ENCODE results near the gene TAPBPL. TPM values are rescaled to one million over a fixed set of nuclear protein-coding genes. Genes with fewer than 3 reads are reported as not detected.
"Not testable (repeated sequence)": the region's sequence is repeated elsewhere in the genome, so short reads cannot be mapped to it uniquely, and the experiment has no call there.

The TAPBPL gene
- total RNA-seq, 2 experiments from 2014 or later: 31.2 to 32.5 TPM

DNA sequence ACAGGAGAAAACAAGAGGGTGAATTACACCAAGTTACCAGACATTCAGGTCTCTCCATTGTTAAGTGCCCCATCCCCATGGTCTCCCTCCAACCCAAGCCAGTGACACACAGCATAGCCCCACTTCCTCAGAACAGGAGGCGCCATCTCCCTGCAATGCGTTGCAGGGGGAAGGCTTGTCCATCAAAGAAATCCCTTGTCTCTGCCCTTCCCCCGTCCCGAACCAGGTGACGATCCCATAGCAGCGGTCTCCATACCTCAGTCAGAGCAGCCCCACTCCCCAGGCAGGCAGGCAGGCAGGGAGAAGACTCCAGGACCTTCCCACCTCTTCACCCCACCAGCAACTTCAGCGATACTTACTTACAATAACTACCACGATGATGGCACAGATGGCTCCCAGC lies 12.7 kb downstream of the TAPBPL start:
- no peak for DNase-seq
- Mint-ChIP-seq H3K4me1 (ENCODE audit: low read depth) (peaks cover 95% of the 10 kb centered on the region), H3K9me3 (ENCODE audit: insufficient read depth) (no peaks in the 10 kb centered on the region), H3K36me3 (ENCODE audit: low read depth) (peaks cover 93% of the 10 kb centered on the region), H3K4me3 (peak overlapping the region; percentile 49), H3K27ac (peak overlapping the region; percentile 99), H3K27me3 (ENCODE audit: low read depth) (no peaks in the 10 kb centered on the region)
- ChIA-PET POLR2A (interaction anchor here (0.7 to 8.0 kb wide), 10 partner anchors 8 to 129 kb away, joined by 3 to 91 read pairs (median 8); partner anchors contain the start of genes CD27, GAPDH and TAPBPL), CTCF (interaction anchor here (0.8 to 10.9 kb wide), 14 partner anchors 13 to 142 kb away, joined by 3 to 288 read pairs (median 15); partner anchors contain the start of genes CD27 and TAPBPL)
- ATAC-seq: no peak

DNA sequence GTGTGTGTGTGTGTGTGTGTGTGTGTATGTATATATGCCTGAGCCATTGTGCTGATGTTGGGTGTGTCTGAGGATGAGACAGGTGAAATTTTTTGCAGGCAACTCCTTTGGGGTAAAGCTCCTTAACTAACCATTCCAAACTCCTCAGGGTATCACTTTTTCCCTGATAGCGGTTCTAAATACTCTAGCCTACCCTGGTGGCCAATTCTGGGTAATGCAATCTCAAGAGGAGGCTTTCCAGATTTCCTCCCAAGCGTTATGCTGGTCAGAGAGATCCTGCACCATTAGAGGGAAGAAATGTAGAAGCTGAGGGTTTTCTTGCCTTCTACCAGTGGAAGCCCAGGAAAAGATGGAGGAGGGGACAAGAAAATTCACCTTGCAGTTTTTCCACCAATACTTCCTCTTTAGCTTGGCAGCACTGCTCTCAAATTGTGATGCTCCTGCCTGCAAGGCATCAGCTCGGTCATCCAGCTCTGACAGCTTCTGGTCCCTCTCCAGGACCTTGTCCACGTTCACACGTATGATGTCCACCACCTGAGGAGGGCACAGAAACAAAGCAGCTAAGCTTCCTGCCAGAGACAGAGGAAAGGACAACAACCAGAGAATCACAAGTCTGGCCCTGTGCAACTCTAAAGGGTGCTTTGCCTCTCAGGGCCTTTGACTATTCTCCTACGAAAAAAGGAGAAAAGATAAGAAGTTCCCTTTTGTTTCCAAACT lies 13.8 kb downstream of the TAPBPL start:
- Mint-ChIP-seq H3K4me3 (no peak overlapping the region), H3K4me1 (ENCODE audit: low read depth) (peaks cover 88% of the 10 kb centered on the region), H3K9me3 (ENCODE audit: insufficient read depth) (no peaks in the 10 kb centered on the region), H3K27ac (peak overlapping the region; percentile 74), H3K27me3 (ENCODE audit: low read depth) (no peaks in the 10 kb centered on the region), H3K36me3 (ENCODE audit: low read depth) (peaks cover 87% of the 10 kb centered on the region)
- ATAC-seq (no peak), DNase-seq (peak; percentile 67)
- ChIA-PET CTCF (interaction anchor here (0.7 to 10.9 kb wide), 33 partner anchors 9 to 158 kb away, joined by 3 to 288 read pairs (median 6); partner anchors contain the start of genes CD27, MRPL51 and TAPBPL), POLR2A (interaction anchor here (0.6 to 2.2 kb wide), 14 partner anchors 9 to 1706 kb away, joined by 3 to 38 read pairs (median 5); partner anchors contain the start of genes CD27, GAPDH, MRPL51 and SPSB2)

DNA sequence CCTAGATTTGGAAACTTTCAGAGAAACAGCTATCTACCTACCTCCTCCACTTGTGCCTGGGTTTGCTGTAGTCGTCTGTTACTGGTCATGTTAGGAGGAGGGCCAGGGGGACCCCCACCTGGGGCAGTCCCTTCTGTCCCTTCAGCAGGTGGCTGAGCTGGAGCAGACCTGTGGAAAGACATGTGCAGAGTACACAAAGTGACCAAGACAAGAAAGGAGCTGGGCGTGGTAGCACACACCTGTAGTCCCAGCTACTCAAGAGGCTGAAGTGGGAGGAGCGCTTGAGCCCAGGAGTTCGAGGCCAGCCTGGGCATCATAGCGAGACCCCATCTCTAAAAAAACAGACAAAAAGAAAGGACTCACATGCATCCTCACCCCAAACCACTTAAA lies 14.3 kb downstream of the TAPBPL start:
- no peaks in the 10 kb centered on the region for H3K27me3 Mint-ChIP-seq (ENCODE audit: low read depth)
- ATAC-seq (no peak), DNase-seq (no peak)
- POLR2A ChIA-PET: interaction anchor here (0.6 to 2.2 kb wide), 10 partner anchors 11 to 1707 kb away, joined by 3 to 38 read pairs (median 6); partner anchors contain the start of genes CD27, GAPDH, MRPL51 and SPSB2
- peaks cover 81% of the 10 kb centered on the region for H3K36me3 Mint-ChIP-seq (ENCODE audit: low read depth)
- H3K4me3 Mint-ChIP-seq: no peak overlapping the region
- peak overlapping the region; percentile 36 for H3K27ac Mint-ChIP-seq
- no peaks in the 10 kb centered on the region for H3K9me3 Mint-ChIP-seq (ENCODE audit: insufficient read depth)
- CTCF ChIA-PET: interaction anchor here (0.7 to 10.9 kb wide), 28 partner anchors 14 to 158 kb away, joined by 3 to 288 read pairs (median 7); partner anchors contain the start of genes CD27, MRPL51 and TAPBPL
- H3K4me1 Mint-ChIP-seq (ENCODE audit: low read depth): peaks cover 85% of the 10 kb centered on the region

DNA sequence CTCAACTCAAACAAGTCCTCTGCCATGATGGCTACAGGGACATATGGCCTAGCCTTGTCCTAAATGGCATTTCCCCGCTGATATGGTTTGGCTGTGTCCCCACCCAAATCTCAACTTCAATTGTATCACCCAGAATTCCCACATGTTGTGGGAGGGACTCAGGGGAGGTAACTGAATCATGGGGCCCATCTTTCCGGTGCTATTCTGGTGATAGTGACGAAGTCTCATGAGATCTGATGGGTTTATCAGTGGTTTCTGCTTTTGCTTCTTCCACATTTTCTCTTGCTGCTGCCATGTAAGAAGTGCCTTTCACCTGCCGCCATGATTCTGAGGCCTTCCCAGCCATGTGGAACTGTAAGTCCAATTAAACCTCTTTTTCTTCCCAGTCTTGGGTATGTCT lies 14.9 kb downstream of the TAPBPL start:
- Mint-ChIP-seq H3K4me1 (ENCODE audit: low read depth) (peaks cover 85% of the 10 kb centered on the region), H3K27ac (peak overlapping the region; percentile 36), H3K36me3 (ENCODE audit: low read depth) (peaks cover 76% of the 10 kb centered on the region), H3K4me3 (peak overlapping the region; percentile 19)
- ChIA-PET POLR2A (interaction anchor here (1.2 to 2.2 kb wide), 6 partner anchors 12 to 131 kb away, joined by 5 to 38 read pairs (median 8); partner anchors contain the start of genes CD27, GAPDH and MRPL51), CTCF (interaction anchor here (1.2 to 10.9 kb wide), 10 partner anchors 22 to 130 kb away, joined by 5 to 288 read pairs (median 23); partner anchors contain the start of genes CD27 and MRPL51)
- ATAC-seq; H3K9me3 Mint-ChIP-seq (ENCODE audit: insufficient read depth); H3K27me3 Mint-ChIP-seq (ENCODE audit: low read depth); DNase-seq: not testable (repeated sequence)

DNA sequence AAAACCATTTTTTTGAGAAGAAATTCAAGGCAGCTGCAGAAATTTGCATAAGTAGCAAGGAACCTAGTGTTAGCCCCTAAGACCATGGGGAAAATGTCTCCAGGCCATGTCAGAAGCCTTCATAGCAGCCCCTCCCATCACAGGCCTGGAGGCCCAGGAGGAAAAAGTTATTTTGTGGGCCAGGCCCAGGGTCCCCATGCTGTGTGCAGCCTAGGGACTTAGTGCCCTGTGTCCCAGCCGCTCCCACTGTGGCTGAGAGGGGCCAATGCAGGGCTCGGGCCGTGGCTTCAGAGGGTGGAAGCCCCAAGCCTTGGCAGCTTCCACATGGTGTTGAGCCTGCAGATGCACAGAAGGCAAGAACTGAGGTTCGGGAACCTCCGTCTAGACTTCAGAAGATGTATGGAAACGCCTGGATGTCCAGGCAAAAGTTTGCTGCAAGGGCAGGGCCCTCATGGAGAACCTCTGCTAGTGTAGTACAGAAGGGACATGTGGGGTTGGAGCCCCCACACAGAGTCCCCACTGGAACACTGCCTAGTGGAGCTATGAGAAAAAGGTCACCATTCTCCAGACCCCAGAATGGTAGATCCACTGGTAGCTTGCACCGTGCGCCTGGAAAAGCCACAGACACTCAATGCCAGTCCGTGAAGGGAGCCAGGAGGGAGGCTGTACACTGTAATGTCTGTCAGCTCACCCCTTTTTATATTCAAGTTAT lies 15.9 kb downstream of the TAPBPL start:
- CTCF ChIA-PET: interaction anchor here (4.0 to 4.7 kb wide), 2 partner anchors 15 to 43 kb away, joined by 15 to 36 read pairs; no protein-coding TSS in a partner anchor
- H3K4me1 Mint-ChIP-seq (ENCODE audit: low read depth): peaks cover 82% of the 10 kb centered on the region
- ATAC-seq; H3K27me3 Mint-ChIP-seq (ENCODE audit: low read depth); H3K9me3 Mint-ChIP-seq (ENCODE audit: insufficient read depth); DNase-seq: not testable (repeated sequence)
- peak overlapping the region; percentile 93 for H3K4me3 Mint-ChIP-seq
- POLR2A ChIA-PET: interaction anchor here (0.7 to 4.2 kb wide), 4 partner anchors 9 to 40 kb away, joined by 3 to 22 read pairs (median 6); no protein-coding TSS in a partner anchor
- peaks cover 66% of the 10 kb centered on the region for H3K36me3 Mint-ChIP-seq (ENCODE audit: low read depth)
- peak overlapping the region; percentile 93 for H3K27ac Mint-ChIP-seq

DNA sequence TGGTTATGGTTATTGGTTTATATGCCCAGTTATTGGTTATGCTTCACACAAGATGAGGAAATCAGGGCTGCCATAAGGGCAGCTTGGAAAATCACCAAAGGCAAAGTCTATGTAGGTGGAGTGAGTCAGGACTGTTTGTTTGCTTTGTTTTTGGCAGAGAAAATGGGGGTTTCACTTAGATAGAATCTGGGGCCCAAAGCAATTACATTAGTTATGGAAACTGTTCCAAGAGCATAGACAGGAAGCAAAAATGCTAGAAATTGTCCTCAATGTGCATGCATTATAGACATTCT lies 16.4 kb downstream of the TAPBPL start:
- Mint-ChIP-seq H3K27ac (peak overlapping the region; percentile 93), H3K9me3 (ENCODE audit: insufficient read depth) (no peaks in the 10 kb centered on the region), H3K36me3 (ENCODE audit: low read depth) (peaks cover 61% of the 10 kb centered on the region), H3K27me3 (ENCODE audit: low read depth) (no peaks in the 10 kb centered on the region), H3K4me1 (ENCODE audit: low read depth) (peaks cover 77% of the 10 kb centered on the region), H3K4me3 (peak overlapping the region; percentile 93)
- POLR2A ChIA-PET: interaction anchor here (0.7 to 4.8 kb wide), 6 partner anchors 11 to 69 kb away, joined by 3 to 61 read pairs (median 26); partner anchors contain the start of genes CD27, GAPDH and TAPBPL
- DNase-seq (no peak), ATAC-seq (no peak)
- CTCF ChIA-PET: interaction anchor here (4.0 to 4.7 kb wide), 3 partner anchors 15 to 69 kb away, joined by 15 to 40 read pairs (median 36); no protein-coding TSS in a partner anchor

DNA sequence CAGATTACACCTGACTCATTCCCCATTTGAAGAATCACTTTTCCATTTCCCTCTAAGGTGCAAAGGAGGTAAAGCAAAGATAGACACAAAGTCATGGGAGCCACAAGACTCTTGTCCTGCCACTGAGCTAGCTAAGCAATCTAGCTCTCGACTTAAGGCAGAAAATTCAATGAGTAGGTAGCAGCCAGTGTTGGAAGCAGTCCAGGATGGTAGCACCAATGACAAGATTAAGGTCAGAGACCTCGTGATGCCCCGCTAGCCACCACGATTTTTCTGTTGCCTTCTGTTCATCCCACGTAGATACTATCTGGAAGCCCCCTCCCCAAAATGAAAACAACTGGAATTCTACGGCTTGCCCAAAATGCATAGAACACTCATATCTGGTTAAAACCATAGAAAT lies 17.2 kb downstream of the TAPBPL start:
- no peak for DNase-seq
- Mint-ChIP-seq H3K9me3 (ENCODE audit: insufficient read depth) (no peaks in the 10 kb centered on the region), H3K4me3 (peak overlapping the region; percentile 93), H3K27me3 (ENCODE audit: low read depth) (no peaks in the 10 kb centered on the region), H3K36me3 (ENCODE audit: low read depth) (peaks cover 53% of the 10 kb centered on the region), H3K4me1 (ENCODE audit: low read depth) (peaks cover 68% of the 10 kb centered on the region), H3K27ac (peak overlapping the region; percentile 93)
- ATAC-seq: no peak
- ChIA-PET POLR2A (interaction anchor here (2.4 to 4.8 kb wide), 8 partner anchors 8 to 68 kb away, joined by 9 to 61 read pairs (median 26); partner anchors contain the start of genes CD27, GAPDH and TAPBPL), CTCF (interaction anchor here (0.6 to 4.7 kb wide), 7 partner anchors 12 to 143 kb away, joined by 3 to 40 read pairs (median 15); no protein-coding TSS in a partner anchor)

DNA sequence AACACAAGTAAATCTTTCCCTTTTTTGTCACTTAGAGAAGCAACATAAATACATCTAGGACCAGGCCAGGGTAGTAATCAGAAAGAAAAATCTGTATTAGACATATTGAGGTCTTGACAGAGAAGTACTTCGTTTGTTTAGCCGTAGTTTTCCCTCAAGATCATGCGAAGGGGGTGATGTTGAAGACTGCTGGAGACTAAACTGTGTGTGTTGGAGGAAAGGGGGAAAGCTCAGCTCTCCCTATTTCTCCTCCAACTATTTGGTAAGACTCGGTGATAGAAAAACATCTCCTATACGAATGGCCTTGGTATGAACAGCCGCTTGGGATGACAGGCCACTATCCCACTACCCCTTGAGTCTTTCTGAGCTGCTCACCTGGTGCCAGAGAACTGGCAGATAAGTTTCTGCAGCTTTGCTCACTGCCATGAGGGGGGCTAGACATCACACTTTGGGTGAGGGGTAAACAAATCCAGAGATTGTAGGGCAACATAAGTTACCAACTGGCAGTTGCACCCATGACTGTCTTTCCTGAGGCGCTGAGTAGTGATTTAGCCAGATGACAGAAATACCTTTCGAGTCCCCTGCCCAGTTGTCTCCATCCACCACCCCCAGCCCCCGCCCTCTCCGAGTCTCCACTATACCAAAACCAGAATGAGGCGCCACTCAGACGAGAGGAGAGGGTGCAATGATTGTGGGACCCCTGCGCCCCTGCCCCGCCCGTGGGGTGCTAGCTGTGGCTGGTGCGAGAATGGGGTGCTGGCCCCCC lies 17.9 kb downstream of the TAPBPL start:
- POLR2A ChIA-PET: interaction anchor here (0.8 to 4.8 kb wide), 30 partner anchors 8 to 474 kb away, joined by 3 to 61 read pairs (median 10); partner anchors contain the start of genes C12orf57, CD27, GAPDH and MRPL51

DNA sequence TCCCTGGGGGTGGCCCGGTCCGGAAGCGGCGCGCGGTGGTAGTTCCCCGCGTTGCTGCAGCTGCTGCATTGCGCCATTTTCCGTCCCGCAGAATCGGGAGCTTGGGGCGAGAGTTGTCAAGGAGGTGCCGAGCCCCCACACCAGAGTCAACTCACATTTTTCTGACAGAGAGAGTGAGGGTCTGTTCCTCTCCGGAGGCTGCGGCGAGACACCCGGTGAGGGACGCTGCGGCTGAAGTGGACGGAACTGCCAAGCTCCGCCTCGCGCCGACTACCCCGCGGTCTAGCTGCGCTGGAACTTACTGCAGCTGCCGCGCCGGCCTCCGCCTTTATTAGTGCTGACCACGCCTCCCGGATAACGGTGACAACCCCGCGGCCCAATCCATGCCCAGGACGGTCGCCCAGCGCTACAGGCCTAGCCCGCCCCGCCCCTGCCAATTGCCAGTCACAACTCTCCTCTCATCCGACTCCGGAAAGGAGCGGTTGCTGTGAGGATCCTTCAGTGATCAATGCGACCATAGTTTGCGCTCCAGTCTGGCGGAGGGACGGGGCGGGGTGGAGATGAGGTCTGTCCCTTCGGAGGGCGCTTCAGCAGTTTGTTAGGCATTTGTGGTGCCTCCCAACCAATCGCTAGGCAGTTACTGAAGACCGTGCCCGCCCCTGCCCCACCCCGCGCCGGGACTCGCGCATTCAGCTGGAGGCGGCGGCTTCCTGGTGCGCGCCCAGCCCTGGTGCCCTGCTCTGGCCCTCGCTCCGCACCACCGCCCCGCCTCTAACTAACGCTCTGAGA lies 18.7 kb downstream of the TAPBPL start, which contains the start of gene VAMP1:
TSS of gene VAMP1 (minus strand) at position 303 of the 789 bp plus-strand sequence. CDS start at position 157, 146 bp downstream.
- peak; percentile 99 for DNase-seq
- peak within 1 kb of the TSS; percentile 93 for H3K27ac Mint-ChIP-seq
- H3K4me3 Mint-ChIP-seq: peak within 1 kb of the TSS; percentile 93

More for the DNA sequence above, 17.9 kb downstream of the TAPBPL start:
- CTCF ChIA-PET: interaction anchor here (0.6 to 4.7 kb wide), 15 partner anchors 9 to 147 kb away, joined by 3 to 40 read pairs (median 6); partner anchors contain the start of gene MRPL51
- ATAC-seq: no peak
- peaks cover 46% of the 10 kb centered on the region for H3K36me3 Mint-ChIP-seq (ENCODE audit: low read depth)
- peak overlapping the region; percentile 93 for H3K4me3 Mint-ChIP-seq
- no peak for DNase-seq
- H3K27ac Mint-ChIP-seq: peak overlapping the region; percentile 93
- no peaks in the 10 kb centered on the region for H3K9me3 Mint-ChIP-seq (ENCODE audit: insufficient read depth)
- peaks cover 61% of the 10 kb centered on the region for H3K4me1 Mint-ChIP-seq (ENCODE audit: low read depth)
- H3K27me3 Mint-ChIP-seq (ENCODE audit: low read depth): peaks cover 2% of the 10 kb centered on the region

More for the DNA sequence above, 18.7 kb downstream of the TAPBPL start, which contains the start of gene VAMP1:
- no peaks in the 10 kb centered on the region for H3K9me3 Mint-ChIP-seq (ENCODE audit: insufficient read depth)
- peak; percentile 93 for ATAC-seq
- H3K4me1 Mint-ChIP-seq (ENCODE audit: low read depth): peaks cover 56% of the 10 kb centered on the region
- H3K27me3 Mint-ChIP-seq (ENCODE audit: low read depth): peaks cover 2% of the 10 kb centered on the region
- CTCF ChIA-PET: interaction anchor here (0.6 to 4.7 kb wide), 18 partner anchors 9 to 420 kb away, joined by 3 to 40 read pairs (median 4); partner anchors contain the start of gene MRPL51
- H3K36me3 Mint-ChIP-seq (ENCODE audit: low read depth): peaks cover 41% of the 10 kb centered on the region
- POLR2A ChIA-PET: interaction anchor here (0.7 to 4.8 kb wide), 33 partner anchors 9 to 474 kb away, joined by 3 to 61 read pairs (median 9); partner anchors contain the start of genes C12orf57, CD27, GAPDH and MRPL51

Data from activated CD8-positive, alpha-beta T cell treated with anti-CD3 and anti-CD28 coated beads, Interleukin-2, amount 10 ng/mL, durations not matched to agents 7 days and 5 days (primary cell).